Hepatocyte (in vitro differentiated cells): ENCODE measurements around the gene CA11. TPM values are rescaled to one million over a fixed set of nuclear protein-coding genes. Genes with fewer than 3 reads are reported as not detected.
"Not testable (repeated sequence)": the region's sequence is repeated elsewhere in the genome, so short reads cannot be mapped to it uniquely, and the experiment has no call there.

ENCODE experiments used
- DNase-seq: peaks from one replicate; pipeline ENCODE4 v3.0.0-alpha.2; 2016; ENCODE audit warnings: low spot score
- H2AFZ ChIP-seq: fragments of 200-600 bp; sonication (generic); 2 replicates; pipeline ENCODE4 v1.6.0; 2016; ENCODE audit warnings: antibody characterized with exemption, mild to moderate bottlenecking
- H3K27ac ChIP-seq: fragments of 200-600 bp; sonication (generic); 2 replicates; pipeline ENCODE4 v1.5.1; 2016; ENCODE audit warnings: mild to moderate bottlenecking
- H3K27me3 ChIP-seq: fragments of 200-600 bp; sonication (generic); 2 replicates; pipeline ENCODE4 v1.6.1; 2016
- H3K36me3 ChIP-seq: fragments of 200-600 bp; sonication (generic); replicated peaks from 2 replicates; pipeline ENCODE4 v1.5.1; 2016; ENCODE audit warnings: low read depth; ENCODE audit not compliant: insufficient read depth
- H3K4me1 ChIP-seq: fragments of 200-600 bp; sonication (generic); 2 replicates; pipeline ENCODE4 v1.5.1; 2016; ENCODE audit warnings: mild to moderate bottlenecking, moderate library complexity; ENCODE audit not compliant: insufficient read depth
- H3K4me2 ChIP-seq: fragments of 200-600 bp; sonication (generic); 2 replicates; pipeline ENCODE4 v1.6.0; 2016
- H3K4me3 ChIP-seq: fragments of 200-600 bp; sonication (generic); 2 replicates; pipeline ENCODE4 v1.5.1; 2016; ENCODE audit warnings: mild to moderate bottlenecking
- H3K79me2 ChIP-seq: fragments of 200-600 bp; sonication (generic); 2 replicates; pipeline ENCODE4 v1.6.0; 2017; ENCODE audit warnings: mild to moderate bottlenecking
- H3K9me2 ChIP-seq: fragments of 200-600 bp; sonication (generic); replicated peaks from 2 replicates; pipeline ENCODE4 v1.6.0; 2017; ENCODE audit warnings: mild to moderate bottlenecking; ENCODE audit not compliant: insufficient read depth
- H3K9me3 ChIP-seq: fragments of 200-600 bp; sonication (generic); 2 replicates; pipeline ENCODE4 v1.5.1; 2016; ENCODE audit warnings: low read depth, mild to moderate bottlenecking
- H4K20me1 ChIP-seq: fragments of 200-600 bp; sonication (generic); 2 replicates; pipeline ENCODE4 v1.6.0; 2016; ENCODE audit warnings: mild to moderate bottlenecking; ENCODE audit not compliant: insufficient read depth, poor library complexity, severe bottlenecking
- EZH2 ChIP-seq: fragments of 200-600 bp; sonication (generic); IDR thresholded peaks from 2 replicates; pipeline ENCODE4 v1.6.1; 2016; ENCODE audit warnings: antibody characterized with exemption, mild to moderate bottlenecking, borderline replicate concordance
- EZH2phosphoT487 ChIP-seq: fragments of 200-600 bp; sonication (generic); IDR thresholded peaks from one replicate; pipeline ENCODE4 v1.6.1; 2018; ENCODE audit warnings: antibody characterized with exemption, mild to moderate bottlenecking, low read depth, moderate library complexity; ENCODE audit not compliant: unreplicated experiment, severe bottlenecking
- WGBS: methylation state at CpG from one replicate; pipeline ENCODE4 v1.1.6; 2016; ENCODE audit warnings: low lambda C conversion rate; ENCODE audit errors: missing lambda C conversion rate; 5-methylcytosine and 5-hydroxymethylcytosine counted together
- polyA plus RNA-seq: library from polyadenylated mRNA; unstranded; fragments of >200 nt; fragmentation: Nextera tagmentation; extraction: Ambion mirVana; gene quantifications from 2 replicates; pipeline ENCODE4 v1.2.1, GENCODE V29; 2016
- total RNA-seq: library from RNA; depleted of rRNA; stranded (reverse); fragments of >200 nt; gene quantifications from 2 replicates; pipeline ENCODE4 v1.2.3, GENCODE V29; 2014
- TF ChIP-seq, protein P1 (sequence below): fragments of 200-600 bp; sonication (generic); IDR thresholded peaks from 2 replicates; pipeline ENCODE4 v1.5.1; 2016; ENCODE audit warnings: antibody characterized with exemption, mild to moderate bottlenecking; ENCODE audit not compliant: poor library complexity

CA11 gene
- total and polyA plus RNA-seq, 2 experiments from 2014 or later, result 12.0 to 43.6 TPM

DNA sequence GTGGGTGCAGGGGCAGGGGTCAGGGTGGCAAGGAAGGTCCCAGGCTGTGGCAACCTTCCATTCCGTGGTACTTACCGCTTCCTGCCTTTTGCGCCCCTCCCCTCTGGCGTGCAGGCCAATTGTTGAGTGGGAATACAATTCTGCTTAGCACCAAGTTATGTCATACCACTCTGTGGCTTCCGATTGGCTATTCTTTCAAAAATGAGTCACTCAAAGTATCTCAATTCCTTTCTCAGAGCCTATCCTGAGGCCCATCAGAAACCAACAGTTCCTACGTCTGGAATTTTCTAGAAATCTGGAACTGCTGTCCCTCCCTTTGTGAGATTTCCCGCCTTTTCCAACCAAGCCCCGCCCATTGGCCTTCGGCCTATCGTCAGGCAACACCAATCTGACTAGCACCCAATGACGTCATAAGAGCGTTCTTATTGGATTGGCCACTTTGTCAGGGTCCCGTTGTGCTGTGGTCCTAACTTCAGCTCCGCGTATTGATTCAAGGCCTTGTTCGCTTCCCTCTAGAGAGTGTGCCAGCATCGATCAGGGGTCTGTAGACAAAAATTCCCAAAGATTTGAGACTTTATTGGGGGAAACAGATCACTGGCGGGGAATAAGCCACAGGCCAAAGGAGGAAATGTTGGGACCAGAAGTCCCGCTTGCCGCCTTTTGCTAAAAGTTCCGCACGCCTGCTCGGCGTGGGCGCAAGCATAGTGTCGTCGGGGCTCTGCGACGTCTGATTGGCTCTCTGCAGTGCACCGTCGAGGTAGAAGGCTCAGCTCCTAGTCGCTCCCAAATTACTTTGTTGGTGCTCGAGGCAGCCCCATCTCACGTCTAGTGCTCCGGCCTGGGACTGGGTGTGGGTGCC, 15.1 kb upstream of the CA11 start:
- no peaks in the 10 kb centered on the region for H3K4me1 ChIP-seq
- H3K9me2 ChIP-seq, result no peaks in the 10 kb centered on the region
- H3K4me2 ChIP-seq, result no peak overlapping the region
- 89% methylated on average over 35 of the region's 35 CpGs for WGBS
- no peaks in the 10 kb centered on the region for H3K9me3 ChIP-seq
- H3K27ac ChIP-seq, result no peak overlapping the region
- DNase-seq, result peak; percentile 71
- H4K20me1 ChIP-seq, result no peaks in the 10 kb centered on the region
- no peaks in the 10 kb centered on the region for H3K79me2 ChIP-seq
- TF ChIP-seq, protein P1, sequence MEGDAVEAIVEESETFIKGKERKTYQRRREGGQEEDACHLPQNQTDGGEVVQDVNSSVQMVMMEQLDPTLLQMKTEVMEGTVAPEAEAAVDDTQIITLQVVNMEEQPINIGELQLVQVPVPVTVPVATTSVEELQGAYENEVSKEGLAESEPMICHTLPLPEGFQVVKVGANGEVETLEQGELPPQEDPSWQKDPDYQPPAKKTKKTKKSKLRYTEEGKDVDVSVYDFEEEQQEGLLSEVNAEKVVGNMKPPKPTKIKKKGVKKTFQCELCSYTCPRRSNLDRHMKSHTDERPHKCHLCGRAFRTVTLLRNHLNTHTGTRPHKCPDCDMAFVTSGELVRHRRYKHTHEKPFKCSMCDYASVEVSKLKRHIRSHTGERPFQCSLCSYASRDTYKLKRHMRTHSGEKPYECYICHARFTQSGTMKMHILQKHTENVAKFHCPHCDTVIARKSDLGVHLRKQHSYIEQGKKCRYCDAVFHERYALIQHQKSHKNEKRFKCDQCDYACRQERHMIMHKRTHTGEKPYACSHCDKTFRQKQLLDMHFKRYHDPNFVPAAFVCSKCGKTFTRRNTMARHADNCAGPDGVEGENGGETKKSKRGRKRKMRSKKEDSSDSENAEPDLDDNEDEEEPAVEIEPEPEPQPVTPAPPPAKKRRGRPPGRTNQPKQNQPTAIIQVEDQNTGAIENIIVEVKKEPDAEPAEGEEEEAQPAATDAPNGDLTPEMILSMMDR, result no peak
- no peak for TF ChIP-seq EZH2
- TF ChIP-seq EZH2phosphoT487, result no peak
- H3K27me3 ChIP-seq, result no peaks in the 10 kb centered on the region
- no peaks in the 10 kb centered on the region for H3K36me3 ChIP-seq
- H3K4me3 ChIP-seq, result no peak overlapping the region
- no peak overlapping the region for H2AFZ ChIP-seq

DNA sequence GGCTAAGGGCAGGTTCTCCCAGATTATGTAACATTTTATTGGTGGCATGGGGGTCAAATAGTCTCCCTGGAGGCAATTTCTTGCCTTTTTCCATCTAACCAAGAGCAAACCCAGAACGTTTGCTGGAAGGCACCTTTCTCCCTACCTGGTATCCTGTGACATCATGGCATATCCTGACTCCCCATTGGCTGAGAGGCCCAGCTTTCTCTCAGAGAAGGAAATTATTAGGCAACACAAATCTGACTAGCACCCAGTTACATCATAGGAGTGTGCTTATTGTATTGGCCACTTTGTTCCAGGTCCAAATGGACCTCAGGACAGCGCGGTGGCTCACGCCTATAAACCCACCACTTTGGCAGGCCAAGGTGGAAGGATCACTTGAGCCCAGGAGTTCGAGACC, 13.8 kb upstream of the CA11 start:
- no peak for TF ChIP-seq EZH2phosphoT487
- TF ChIP-seq EZH2, result no peak
- TF ChIP-seq, protein P1, result no peak
- no peaks in the 10 kb centered on the region for H3K4me1 ChIP-seq
- no peak overlapping the region for H3K4me3 ChIP-seq
- H3K9me3 ChIP-seq, result no peaks in the 10 kb centered on the region
- H3K4me2 ChIP-seq, result no peak overlapping the region
- no peaks in the 10 kb centered on the region for H4K20me1 ChIP-seq
- no peaks in the 10 kb centered on the region for H3K79me2 ChIP-seq
- peak; percentile 38 for DNase-seq
- H3K9me2 ChIP-seq, result no peaks in the 10 kb centered on the region
- H2AFZ ChIP-seq, result no peak overlapping the region
- no peaks in the 10 kb centered on the region for H3K36me3 ChIP-seq
- no peaks in the 10 kb centered on the region for H3K27me3 ChIP-seq
- no peak overlapping the region for H3K27ac ChIP-seq
- WGBS, result 83% methylated on average over 5 of the region's 5 CpGs

DNA sequence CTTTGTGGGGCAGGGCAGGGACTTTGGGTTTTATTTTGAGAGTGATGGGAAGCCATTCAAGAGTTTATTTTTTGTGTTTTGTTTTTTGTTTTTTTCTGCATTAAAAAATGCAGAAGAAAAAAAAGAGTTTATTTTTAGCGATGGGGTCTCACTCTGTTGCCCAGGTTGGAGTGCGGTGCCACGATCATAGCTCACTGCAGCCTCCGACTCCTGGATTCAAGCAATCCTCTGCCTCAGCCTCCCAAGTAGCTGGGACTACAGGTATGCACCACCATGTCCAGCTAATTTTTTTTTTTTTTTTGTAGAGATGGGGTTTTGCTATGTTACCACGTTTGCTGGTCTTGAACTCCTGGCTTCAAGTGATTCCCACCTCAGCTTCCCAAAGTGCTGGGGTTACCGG, 12.5 kb upstream of the CA11 start:
- H4K20me1 ChIP-seq, result no peaks in the 10 kb centered on the region
- WGBS, result 94% methylated on average over 6 of the region's 6 CpGs

DNA sequence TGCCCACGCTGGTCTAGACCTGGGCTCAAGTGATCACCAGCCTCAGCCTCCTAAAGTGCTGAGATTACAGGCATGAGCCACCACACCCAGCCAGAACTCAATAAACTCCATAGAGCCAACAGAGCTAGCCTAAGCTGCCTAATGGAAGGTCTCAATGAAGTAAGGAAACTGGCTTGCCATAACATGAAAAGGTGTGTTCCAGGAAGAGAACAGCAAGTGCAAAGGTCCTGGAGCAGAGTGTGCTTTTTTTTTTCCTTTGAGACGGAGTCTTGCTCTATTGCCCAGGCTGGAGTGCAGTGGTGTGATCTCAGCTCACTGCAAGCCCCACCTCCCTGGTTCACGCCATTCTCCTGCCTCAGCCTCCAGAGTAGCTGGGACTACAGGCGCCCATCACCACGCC, 11.8 kb upstream of the CA11 start:
- not testable (repeated sequence) for H3K4me2 ChIP-seq, H3K4me3 ChIP-seq, H3K79me2 ChIP-seq, H3K27ac ChIP-seq, H3K36me3 ChIP-seq, H3K4me1 ChIP-seq, H3K9me2 ChIP-seq, DNase-seq, H4K20me1 ChIP-seq, H3K27me3 ChIP-seq, H3K9me3 ChIP-seq, H2AFZ ChIP-seq
- WGBS, result 95% methylated on average over 5 of the region's 5 CpGs

More for the DNA sequence above, 12.5 kb upstream of the CA11 start:
- H3K36me3 ChIP-seq, result no peaks in the 10 kb centered on the region
- H3K79me2 ChIP-seq, result no peaks in the 10 kb centered on the region
- H3K9me3 ChIP-seq, result no peaks in the 10 kb centered on the region
- no peak overlapping the region for H3K27ac ChIP-seq
- no peaks in the 10 kb centered on the region for H3K4me1 ChIP-seq
- TF ChIP-seq EZH2phosphoT487 (no peak), EZH2 (no peak)
- TF ChIP-seq, protein P1, result no peak
- H3K4me2 ChIP-seq, result no peak overlapping the region
- H3K9me2 ChIP-seq, result no peaks in the 10 kb centered on the region
- DNase-seq, result no peak
- H3K27me3 ChIP-seq, result no peaks in the 10 kb centered on the region
- H3K4me3 ChIP-seq, result no peak overlapping the region
- no peak overlapping the region for H2AFZ ChIP-seq
